HCT116 (cell line): ENCODE measurements around the gene KAZN.

ENCODE experiments used
- ATF3 ChIP-seq: IDR thresholded peaks from 2 replicates; pipeline ENCODE4 v1.6.1; 2012
- CEBPB ChIP-seq: IDR thresholded peaks from 2 replicates; pipeline ENCODE4 v1.6.1; 2012; ENCODE audit warnings: low read depth
- CTCF ChIP-seq, 3 experiments: fragments of 200-600 bp in 1 of 3; sonication (generic) in 1 of 3; IDR thresholded peaks in 2 of 3; conservative IDR thresholded peaks in 1 of 3; 2 replicates each; pipeline ENCODE4 v1.5.1; 2012 to 2017; ENCODE audit warnings: low read depth in 2 of 3, low read length in 2 of 3, antibody characterized with exemption in 1 of 3, borderline replicate concordance in 1 of 3, control low read depth in 1 of 3, mild to moderate bottlenecking in 1 of 3, mixed read lengths in 1 of 3, mixed run types in 1 of 3, moderate library complexity in 1 of 3; ENCODE audit not compliant: insufficient read depth in 1 of 3
- EGR1 ChIP-seq: IDR thresholded peaks from 2 replicates; pipeline ENCODE4 v1.6.1; 2012; ENCODE audit warnings: low read depth
- EZH2phosphoT487 ChIP-seq: fragments of 200-600 bp; IDR thresholded peaks from 2 replicates; pipeline ENCODE4 v1.6.1; 2018; ENCODE audit warnings: antibody characterized with exemption, borderline replicate concordance
- JUND ChIP-seq: IDR thresholded peaks from 2 replicates; pipeline ENCODE4 v1.6.1; 2012
- SIN3A ChIP-seq: IDR thresholded peaks from 2 replicates; pipeline ENCODE4 v1.6.1; 2012; ENCODE audit warnings: low read depth
- SP1 ChIP-seq: IDR thresholded peaks from 2 replicates; pipeline ENCODE4 v1.6.1; 2012; ENCODE audit warnings: low read depth
- SRF ChIP-seq: IDR thresholded peaks from 2 replicates; pipeline ENCODE4 v1.6.1; 2012; ENCODE audit warnings: low read depth

- TF ChIP-seq CTCF (IDR thresholded peaks at IDR 0.05 in 2 of 3, conservative IDR thresholded peaks at IDR 0.05 in 1 of 3; ENCODE audit: borderline replicate concordance in 1 of 3, insufficient read depth in 1 of 3, low read depth in 2 of 3, low read length in 2 of 3) (no peak), SIN3A (no peak), SRF (no peak), EZH2phosphoT487 (no peak), ATF3 (no peak), JUND (no peak), SP1 (no peak), CEBPB (no peak), EGR1 (no peak)
Observed at GRCh38 chr1:14741082-14741481, 142.6 kb downstream of the KAZN start.
